ENCODE results near the gene C10orf95. TPM values are rescaled to one million over a fixed set of nuclear protein-coding genes. Genes with fewer than 3 reads are reported as not detected.
A peak's percentile ranks its signal among the peaks of the same experiment; 100 is the strongest.

C10orf95 gene
- total and polyA plus RNA-seq, 2 donors (not counting 1 experiment from before 2014, with no cell fraction given): 0.32 to 0.63 TPM

- peaks cover 32 to 34% of the 10 kb centered on the region in 2 donors for H3K4me1 ChIP-seq (ENCODE audit: control insufficient read depth in 2 of 2, insufficient read depth in 2 of 2, low read length in 2 of 2)
- 1% methylated on average over 43 of the region's 54 CpGs for WGBS (ENCODE audit: insufficient coverage)
- H3K4me2 ChIP-seq (replicated peaks; ENCODE audit: low read depth, low read length, poor library complexity, severe bottlenecking): peak overlapping the region; percentile 90
- ChIA-PET POLR2A (interaction anchor here (1.3 to 5.2 kb wide), 4 partner anchors 9 to 41 kb away, joined by 4 to 38 read pairs (median 23); partner anchors contain the start of genes CUEDC2 and NFKB2), CTCF (interaction anchor here (1.2 to 6.1 kb wide), 11 partner anchors 9 to 189 kb away, joined by 3 to 108 read pairs (median 16); partner anchors contain the start of genes C10orf95, CUEDC2 and NFKB2)
- peaks cover 0 to 10% of the 10 kb centered on the region in 2 experiments for H3K36me3 ChIP-seq (replicated peaks in 1 of 2; ENCODE audit: control extremely low read depth in 1 of 2, control insufficient read depth in 1 of 2, extremely low read depth in 1 of 2, insufficient read depth in 2 of 2, low read length in 1 of 2)
- Mint-ChIP-seq H3K27me3 (peaks cover 26% of the 10 kb centered on the region), H3K27ac (peak overlapping the region; percentile 37), H3K4me1 (peaks cover 38% of the 10 kb centered on the region), H3K9me3 (ENCODE audit: insufficient read depth) (no peaks in the 10 kb centered on the region), H3K4me3 (peak overlapping the region; percentile 99)
- ATAC-seq (ENCODE audit: low read depth) (no peak), DNase-seq (peak; percentile 78)
- no peak overlapping the region for H3K27ac ChIP-seq (ENCODE audit: low read length in 2 of 2)
- peak overlapping the region; percentile 94 for H2AFZ ChIP-seq (ENCODE audit: insufficient read depth, low read depth, low read length, poor library complexity, severe bottlenecking)
- TF ChIP-seq, protein P1, sequence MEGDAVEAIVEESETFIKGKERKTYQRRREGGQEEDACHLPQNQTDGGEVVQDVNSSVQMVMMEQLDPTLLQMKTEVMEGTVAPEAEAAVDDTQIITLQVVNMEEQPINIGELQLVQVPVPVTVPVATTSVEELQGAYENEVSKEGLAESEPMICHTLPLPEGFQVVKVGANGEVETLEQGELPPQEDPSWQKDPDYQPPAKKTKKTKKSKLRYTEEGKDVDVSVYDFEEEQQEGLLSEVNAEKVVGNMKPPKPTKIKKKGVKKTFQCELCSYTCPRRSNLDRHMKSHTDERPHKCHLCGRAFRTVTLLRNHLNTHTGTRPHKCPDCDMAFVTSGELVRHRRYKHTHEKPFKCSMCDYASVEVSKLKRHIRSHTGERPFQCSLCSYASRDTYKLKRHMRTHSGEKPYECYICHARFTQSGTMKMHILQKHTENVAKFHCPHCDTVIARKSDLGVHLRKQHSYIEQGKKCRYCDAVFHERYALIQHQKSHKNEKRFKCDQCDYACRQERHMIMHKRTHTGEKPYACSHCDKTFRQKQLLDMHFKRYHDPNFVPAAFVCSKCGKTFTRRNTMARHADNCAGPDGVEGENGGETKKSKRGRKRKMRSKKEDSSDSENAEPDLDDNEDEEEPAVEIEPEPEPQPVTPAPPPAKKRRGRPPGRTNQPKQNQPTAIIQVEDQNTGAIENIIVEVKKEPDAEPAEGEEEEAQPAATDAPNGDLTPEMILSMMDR (IDR thresholded peaks at IDR 0.05): no peak
- no peak for TF ChIP-seq EZH2 (IDR thresholded peaks at IDR 0.05; ENCODE audit: borderline replicate concordance, insufficient read depth, low read depth, low read length, poor library complexity, severe bottlenecking)
- H4K20me1 ChIP-seq (ENCODE audit: control insufficient read depth, insufficient read depth, low read length, poor library complexity, severe bottlenecking): peaks cover 17% of the 10 kb centered on the region
- no peaks in the 10 kb centered on the region for H3K79me2 ChIP-seq (ENCODE audit: control insufficient read depth, insufficient read depth, low read length)
- intact Hi-C loops (cut with micrococcal nuclease): loop anchor here (1.0 to 5.0 kb wide), 4 partner anchors 20 to 287 kb away; partner anchors contain the start of genes NOLC1 and PPRC1
- H3K9ac ChIP-seq (ENCODE audit: low read length): peak overlapping the region; percentile 77
- H3K27me3 ChIP-seq (replicated peaks in 1 of 4; ENCODE audit: control extremely low read depth in 1 of 4, control insufficient read depth in 3 of 4, insufficient read depth in 4 of 4, low read length in 3 of 4): peaks cover 0 to 48% (median 29%) of the 10 kb centered on the region in 4 experiments
- H3K4me3 ChIP-seq (ENCODE audit: control extremely low read depth in 1 of 5, extremely low read depth in 1 of 5, insufficient read depth in 1 of 5, low read depth in 2 of 5, low read length in 4 of 5): peak overlapping the region; percentile 13 to 92 (median 89)
- peaks cover 0 to 12% (median 0%) of the 10 kb centered on the region in 3 donors for H3K9me3 ChIP-seq (ENCODE audit: control extremely low read depth in 1 of 3, control insufficient read depth in 2 of 3, insufficient read depth in 1 of 3, low read length in 2 of 3)
These were observed 31.8 kb downstream of the C10orf95 start for GRCh38 chr10:102419269-102420180.

Measured in B cell (primary cell).